Hepatocyte (in vitro differentiated cells): ENCODE data around the gene NTNG2.

Source experiments
- EZH2 ChIP-seq: fragments of 200-600 bp; sonication (generic); IDR thresholded peaks from 2 replicates; pipeline ENCODE4 v1.6.1; 2016; ENCODE audit warnings: antibody characterized with exemption, mild to moderate bottlenecking, borderline replicate concordance
- EZH2phosphoT487 ChIP-seq: fragments of 200-600 bp; sonication (generic); IDR thresholded peaks from one replicate; pipeline ENCODE4 v1.6.1; 2018; ENCODE audit warnings: antibody characterized with exemption, mild to moderate bottlenecking, low read depth, moderate library complexity; ENCODE audit not compliant: unreplicated experiment, severe bottlenecking
- TF ChIP-seq, protein P1 (sequence below): fragments of 200-600 bp; sonication (generic); IDR thresholded peaks from 2 replicates; pipeline ENCODE4 v1.5.1; 2016; ENCODE audit warnings: antibody characterized with exemption, mild to moderate bottlenecking; ENCODE audit not compliant: poor library complexity

DNA sequence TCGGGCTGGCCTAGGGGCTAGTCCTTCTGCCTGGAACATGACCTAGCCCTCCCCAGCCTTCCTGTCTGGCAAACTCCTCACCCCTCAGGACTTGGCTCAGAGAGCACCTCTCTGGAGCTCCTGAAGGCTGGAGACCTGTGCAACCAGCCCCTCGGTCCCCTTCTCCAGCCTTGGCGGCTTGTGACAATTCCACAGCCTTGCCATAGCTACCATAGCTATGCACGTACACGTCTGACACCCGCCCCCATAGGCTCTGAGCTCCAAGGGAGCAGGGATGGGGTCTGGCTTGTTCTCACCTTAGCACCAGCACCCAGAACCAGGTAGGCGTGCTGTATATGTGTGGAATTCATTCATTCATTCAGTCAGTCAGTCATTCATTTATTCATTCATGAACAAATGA lies 49.7 kb downstream of the NTNG2 start:
- TF ChIP-seq, protein P1, sequence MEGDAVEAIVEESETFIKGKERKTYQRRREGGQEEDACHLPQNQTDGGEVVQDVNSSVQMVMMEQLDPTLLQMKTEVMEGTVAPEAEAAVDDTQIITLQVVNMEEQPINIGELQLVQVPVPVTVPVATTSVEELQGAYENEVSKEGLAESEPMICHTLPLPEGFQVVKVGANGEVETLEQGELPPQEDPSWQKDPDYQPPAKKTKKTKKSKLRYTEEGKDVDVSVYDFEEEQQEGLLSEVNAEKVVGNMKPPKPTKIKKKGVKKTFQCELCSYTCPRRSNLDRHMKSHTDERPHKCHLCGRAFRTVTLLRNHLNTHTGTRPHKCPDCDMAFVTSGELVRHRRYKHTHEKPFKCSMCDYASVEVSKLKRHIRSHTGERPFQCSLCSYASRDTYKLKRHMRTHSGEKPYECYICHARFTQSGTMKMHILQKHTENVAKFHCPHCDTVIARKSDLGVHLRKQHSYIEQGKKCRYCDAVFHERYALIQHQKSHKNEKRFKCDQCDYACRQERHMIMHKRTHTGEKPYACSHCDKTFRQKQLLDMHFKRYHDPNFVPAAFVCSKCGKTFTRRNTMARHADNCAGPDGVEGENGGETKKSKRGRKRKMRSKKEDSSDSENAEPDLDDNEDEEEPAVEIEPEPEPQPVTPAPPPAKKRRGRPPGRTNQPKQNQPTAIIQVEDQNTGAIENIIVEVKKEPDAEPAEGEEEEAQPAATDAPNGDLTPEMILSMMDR, result no peak
- no peak for TF ChIP-seq EZH2
- TF ChIP-seq EZH2phosphoT487, result no peak
